ENCODE results near the gene CTNNA1.
A peak's percentile ranks its signal among the peaks of the same experiment; 100 is the strongest.

Gene CTNNA1

DNA sequence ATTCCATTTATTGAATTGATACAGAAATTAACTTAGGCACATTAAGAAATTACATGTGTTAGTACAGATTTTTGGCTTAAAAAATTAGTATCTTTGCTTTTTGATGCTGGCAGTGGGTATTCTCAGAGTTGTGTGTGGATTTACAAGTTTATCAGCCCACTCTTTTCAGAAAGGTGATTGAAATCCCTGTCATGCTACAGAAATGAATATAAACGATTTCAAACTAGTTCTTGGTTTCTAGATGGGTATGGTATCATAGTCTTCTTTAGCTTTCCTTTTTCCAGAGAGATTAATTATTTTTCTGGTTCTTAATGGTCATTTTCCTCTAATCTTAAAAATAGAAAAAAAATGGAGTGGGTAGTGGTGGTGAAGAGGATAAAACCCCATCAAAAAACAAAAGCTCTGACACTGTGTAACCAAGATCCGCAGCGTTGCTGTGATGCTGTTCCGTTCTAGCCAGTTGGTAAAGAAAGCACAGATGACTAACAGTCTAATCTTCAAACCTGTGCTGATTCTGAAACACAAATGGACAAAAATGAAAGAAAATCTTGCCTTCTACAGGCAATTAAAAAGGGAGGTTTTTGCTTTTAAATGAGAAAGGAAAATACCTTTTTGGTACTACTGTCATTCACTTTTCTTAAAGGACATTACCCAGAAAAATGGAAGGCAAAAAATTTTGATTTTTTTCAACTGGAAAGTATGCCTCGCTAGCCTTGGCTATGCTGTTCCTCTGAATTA lies 116.7 kb downstream of the CTNNA1 start:
- DNase-seq = no peak

DNA sequence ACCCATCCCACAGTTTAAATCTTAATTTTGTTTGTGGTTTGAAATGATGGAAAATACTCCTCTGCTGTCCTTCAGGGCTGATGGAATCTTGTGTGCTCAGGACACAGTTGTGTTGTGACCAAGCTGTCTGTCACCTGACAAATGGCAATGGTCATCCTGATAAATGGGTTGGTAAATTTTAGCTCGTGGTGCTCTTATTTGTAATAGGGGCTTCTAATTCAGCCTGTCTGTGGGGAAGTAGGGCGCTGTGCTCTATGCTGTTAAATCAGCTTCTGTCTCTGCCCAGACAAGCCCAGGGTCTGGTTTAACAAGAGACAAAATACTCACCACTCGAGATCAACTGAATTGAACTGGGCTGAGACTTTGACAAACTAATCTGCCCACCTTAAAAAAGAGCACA lies 117.4 kb downstream of the CTNNA1 start:
- no peak for DNase-seq

DNA sequence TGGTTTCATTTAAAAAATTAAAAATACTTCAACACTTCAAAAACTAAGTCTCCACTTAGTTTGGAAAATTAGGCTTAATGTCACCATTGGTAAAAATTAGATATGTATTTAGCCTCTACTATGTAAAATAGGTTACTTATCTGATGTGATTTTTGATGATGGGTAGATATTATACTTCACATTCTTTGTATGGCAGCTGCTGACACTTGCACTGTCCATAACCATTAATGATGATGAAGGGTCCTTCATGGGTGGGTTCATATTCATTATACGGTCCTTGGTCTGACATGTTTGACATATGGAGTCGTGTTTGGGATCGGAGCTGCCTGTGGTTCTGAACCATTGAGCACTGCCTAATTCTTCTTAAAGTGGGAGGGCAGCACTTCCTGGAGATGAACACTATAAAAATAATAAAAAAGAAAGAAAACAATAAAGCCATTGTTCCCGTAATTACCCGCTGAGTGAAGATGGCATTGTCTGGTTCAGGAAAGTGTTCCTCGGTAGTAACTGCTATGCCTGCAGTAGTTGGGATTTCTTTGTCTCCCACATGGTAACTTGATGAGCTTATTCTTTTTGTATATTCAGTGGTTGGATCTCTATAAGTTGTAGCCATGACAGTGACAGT lies 119.7 kb downstream of the CTNNA1 start:
- no peak for DNase-seq

DNA sequence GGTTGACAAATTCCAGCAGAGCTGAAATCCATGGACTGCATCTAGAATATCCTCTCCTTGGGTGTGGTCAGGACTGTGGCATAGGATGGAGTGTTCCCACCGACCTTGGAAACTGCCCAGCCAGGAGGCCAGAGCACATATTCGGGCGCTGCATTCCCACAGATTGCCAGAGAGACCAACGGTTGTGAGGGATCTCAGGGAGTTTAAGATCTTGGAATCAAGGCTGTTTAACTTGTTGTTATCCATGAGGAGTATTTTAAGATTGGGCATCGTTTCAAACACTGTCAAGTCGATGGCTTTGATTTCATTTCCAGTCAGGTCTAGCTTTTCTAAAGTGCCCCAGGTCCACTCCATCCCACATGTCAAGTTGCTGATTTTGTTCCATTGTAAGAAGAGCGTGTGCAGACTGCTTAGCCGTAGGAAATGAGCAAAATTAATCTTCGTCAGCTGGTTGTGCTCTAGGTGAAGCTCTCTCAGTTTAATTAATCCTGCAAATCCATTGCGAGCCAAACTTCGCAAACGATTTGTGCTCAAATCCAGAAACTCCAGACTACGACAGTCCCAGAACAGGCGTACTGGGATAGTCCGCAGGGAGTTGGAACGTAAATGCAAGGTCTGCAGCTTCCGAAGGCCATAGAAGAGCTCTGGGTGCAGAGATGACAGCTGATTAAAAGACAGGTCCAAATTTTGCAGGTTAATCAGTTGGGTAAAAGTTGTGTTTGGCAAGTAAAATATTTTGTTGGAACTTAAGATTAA lies 120.4 kb downstream of the CTNNA1 start:
- DNase-seq = no peak

DNA sequence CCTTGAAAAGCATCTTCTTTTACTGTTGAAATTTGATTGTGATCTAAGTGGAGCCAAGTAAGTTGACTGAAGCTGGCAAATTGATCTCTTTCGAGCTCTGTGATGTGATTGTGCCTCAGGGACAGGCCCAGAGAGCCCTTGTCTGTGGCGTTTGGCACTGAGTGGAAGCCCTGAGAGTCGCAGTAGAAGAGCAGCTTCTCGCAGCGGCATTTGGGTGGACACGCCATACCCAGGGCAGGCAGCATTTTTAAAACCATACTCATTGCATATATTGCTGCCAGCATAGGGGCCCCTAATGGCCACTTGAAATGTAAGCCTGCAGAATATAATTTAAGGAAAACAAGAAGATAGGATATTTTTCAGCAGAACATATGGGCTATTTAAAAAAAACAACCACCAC lies 121.0 kb downstream of the CTNNA1 start:
- DNase-seq = no peak

DNA sequence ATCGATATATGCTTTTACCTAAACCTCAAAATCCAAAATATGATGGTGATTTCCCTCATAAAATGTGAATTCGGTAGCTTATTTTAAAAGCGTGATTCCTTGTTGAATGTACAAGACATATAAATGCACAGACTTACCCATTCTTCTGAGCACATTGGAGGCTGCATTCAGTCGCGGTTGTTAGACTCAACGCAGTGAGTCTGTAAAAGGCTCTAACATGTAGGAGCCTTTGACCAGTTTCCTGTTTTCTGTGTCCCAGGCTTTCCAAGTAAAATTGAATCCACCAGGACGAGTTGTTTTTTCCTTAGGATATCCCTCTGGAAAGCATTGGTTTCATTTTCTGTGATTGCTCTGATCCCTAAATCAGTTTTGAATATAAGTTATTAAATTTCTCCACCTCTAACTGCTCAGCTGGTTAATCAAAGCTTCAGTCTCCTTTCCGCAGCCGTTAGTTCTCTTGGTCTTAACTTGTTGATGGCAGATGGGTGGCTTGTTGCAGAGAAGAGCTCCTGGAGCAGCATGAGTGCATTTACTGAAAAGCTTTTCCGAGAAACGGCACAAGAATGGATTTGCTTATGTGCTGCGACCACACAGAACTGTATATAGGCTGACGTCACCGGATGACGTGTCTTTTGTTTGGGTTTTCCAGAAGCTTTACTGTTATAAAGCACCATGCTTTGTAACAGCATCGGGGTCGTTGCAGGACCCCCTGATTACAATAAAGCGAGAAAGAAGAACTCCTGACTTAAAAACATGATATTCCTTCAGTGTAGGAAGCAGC lies 121.7 kb downstream of the CTNNA1 start, which contains the start of gene LRRTM2:
Gene LRRTM2 (minus strand): TSS at position 565 of the 781 bp plus-strand sequence. CDS start 424 bp downstream, at position 141.
- peak; percentile 27 for DNase-seq

DNA sequence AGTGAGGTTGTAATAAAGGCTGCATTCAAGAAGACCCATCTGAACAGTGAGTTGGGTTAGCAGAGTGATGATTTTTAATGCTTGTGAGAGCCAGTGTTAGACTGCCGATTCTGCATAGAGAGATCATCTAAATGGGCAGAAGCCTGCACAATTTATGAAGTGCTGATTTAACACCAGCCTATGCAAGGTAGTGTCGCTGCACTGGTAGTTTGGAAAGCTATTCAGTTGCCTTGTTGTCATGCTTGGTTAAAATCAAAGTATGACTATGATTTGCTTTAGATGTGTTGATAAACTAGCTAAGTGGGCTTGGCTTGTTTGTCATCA lies 122.3 kb downstream of the CTNNA1 start:
- DNase-seq = no peak

DNA sequence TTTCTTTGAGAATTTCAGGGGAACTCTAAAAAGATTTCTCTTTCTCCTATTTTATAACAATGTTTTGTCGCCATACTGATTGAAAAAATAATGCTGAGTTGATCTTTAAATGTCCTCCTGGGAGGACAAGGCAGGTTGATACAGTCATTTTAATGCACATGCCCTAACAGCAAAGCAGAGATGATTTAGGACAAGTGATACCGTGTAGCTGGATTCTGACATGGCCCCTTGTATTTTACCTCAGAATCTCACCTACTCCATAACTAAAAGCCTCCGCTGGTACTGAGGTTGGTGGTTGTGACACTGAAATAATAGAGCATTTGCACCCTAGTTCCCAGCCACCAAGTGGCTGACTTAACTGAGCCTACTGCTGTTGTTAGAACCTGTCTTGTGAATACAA lies 122.7 kb downstream of the CTNNA1 start:
- no peak for DNase-seq

DNA sequence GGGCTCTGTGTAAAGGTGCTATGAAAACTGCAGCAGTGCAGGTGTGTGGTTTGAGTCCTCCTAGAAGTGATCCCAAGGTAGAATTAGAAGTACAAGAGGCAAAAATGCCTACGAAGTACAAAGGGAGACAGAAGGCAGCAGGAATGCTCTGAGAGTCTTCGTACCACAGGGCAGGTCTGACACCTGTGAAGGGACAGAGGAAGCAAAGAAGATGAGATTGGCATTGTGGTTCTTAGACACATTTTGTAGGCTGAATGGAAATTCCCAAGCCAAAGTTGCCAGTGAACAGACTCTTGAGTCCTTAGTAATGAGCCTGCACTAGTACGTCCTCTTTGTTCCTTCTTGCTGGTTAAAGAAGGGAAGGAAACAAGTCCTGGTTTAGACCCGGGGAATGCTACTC lies 123.6 kb downstream of the CTNNA1 start:
- DNase-seq = no peak

DNA sequence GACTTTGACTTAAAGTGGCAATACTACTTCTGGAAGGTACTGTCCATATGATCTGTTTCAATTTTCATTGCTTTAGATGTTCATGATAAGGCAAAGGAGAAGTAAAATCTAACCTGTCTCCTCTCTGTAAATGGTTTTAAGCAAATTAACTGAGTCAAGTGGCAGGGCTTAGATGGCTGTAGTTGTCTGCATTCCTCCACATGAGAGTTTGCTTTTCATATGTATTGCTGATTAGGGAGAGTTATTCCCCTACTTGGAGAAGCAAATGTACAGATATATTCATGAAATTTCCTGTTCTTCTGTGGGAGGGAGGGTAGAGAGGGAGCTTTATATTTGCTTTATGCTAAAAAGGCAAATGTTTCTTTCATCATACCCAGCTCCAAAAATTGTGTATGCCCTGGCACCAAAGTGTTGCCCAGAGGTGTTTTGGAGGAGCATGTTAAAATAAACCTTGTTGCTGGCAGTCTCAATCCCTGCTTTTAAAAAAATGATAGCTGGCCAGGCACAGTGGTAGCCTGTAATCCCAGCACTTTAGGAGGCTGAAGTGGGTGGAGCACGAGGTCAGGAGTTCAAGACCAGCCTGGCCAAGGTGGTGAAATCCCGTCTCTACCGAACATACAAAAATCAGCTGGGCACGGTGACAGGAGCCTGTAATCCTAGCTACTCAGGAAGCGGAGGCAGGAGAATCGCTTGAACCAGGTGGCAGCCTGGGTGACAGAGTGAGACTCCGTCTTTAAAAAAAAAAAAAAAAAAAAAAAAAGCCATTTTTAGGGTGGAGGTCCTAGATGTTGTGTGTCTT lies 125.4 kb downstream of the CTNNA1 start:
- DNase-seq = no peak

DNA sequence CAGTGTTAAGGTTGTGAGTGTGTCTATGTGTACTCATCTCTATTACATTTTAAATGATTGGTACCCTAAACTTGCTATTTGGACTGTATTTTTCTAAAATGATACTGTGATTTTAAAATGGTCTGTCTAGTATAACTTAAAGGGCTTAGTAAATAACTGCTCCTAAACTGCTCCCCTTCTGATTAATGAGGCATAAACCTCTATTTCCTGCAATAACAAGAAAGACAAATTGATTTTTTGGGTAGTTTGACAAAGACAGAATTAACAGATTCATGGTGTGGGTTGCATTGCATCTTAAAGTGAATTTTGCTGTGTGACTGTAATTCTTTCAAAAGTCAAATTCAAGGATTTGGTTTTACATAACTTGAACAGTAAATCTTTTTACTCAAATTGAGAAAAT lies 130.0 kb downstream of the CTNNA1 start:
- DNase-seq = no peak

DNA sequence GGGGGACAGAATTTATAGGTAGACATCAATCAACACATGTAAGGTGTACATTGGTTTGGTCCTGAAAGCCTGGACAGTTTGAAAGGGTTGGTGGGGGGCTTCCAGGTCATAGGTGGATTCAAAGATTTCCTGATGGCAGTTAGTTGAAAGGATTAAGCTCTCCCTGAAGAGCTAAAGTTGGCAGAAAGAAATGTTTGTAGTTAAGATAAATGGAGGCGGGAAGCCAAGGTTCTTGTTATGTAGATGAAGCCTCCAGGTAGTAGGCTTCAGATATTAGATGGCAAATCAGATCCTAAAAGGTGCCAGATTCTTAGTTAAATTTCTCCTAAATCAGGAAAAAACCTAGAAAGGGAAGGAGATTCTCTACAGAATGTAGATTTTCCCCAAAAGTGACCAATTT lies 130.9 kb downstream of the CTNNA1 start:
- DNase-seq = no peak

DNA sequence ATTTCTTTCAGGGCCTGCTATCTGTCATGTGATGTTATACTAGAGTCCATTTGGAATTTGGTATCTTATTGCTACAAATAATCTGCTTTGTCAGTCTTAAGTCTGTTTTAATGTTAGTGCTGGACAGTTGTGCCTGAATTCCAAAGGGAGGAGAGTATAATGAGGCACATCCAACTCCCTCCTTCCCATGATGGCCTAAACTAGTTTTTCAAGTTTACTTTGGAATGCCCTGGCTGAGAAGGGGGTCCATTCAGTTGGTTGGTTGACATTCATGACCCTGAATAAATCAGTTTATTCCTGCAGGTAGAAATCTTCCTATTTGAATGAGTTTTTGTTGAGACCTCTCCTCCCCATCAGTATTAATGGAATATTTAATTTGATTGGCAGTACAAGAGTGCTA lies 131.3 kb downstream of the CTNNA1 start:
- no peak for DNase-seq

DNA sequence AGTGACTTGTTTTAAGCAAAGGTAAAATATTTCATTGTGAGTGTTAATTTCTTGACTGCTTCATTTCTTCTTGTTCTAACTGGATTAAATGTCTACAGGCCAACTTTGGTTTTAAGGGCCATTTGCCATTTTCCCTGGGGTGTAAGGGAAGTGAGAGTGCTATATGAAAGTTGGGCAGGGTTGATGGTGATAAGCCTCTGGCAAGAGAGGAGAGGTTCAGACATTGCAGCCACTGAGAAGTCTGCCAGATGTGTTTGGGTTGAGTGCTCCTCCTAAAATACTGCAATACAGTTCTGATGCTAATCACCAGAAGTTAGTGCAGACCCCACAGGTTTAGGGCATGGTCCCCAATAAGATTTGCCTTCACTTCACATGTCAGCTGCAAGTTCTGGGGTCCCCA lies 136.8 kb downstream of the CTNNA1 start:
- DNase-seq = no peak

DNA sequence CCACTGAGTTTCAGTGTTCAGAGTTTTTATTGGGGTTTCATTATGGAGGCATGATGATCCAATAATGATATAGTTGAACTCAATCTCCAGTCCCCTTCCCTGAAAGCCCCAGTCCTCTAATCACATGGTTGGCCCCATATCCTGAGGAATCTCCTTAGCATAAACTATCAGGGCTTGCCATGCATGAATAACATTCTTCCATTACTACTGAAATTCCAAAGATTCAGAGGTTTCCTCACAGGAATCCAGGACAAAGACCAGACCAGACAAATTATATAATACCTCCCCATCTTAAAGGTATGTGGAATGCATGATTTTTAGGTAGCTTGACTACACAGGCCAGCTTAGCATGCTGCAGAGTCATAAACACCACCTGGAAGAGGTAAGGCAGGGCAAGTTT lies 137.4 kb downstream of the CTNNA1 start:
- no peak for DNase-seq

DNA sequence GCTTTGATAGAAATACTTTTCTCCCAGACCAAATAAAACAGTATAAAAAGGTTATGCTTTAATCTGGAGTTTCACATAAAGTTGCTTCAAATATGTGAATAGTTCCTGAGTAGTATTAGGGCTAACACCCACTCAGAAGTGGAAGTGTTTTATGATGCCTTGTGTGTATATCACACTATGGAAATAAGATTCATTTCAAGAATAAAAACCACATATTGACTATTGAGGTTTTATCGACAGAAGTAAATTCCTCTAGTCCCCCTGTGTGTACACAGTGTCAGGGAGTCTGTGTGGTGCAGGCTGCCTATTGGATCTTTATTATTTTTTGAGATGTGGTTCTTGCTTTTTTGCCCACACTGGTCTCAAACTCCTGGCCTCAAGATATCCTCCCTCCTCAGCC lies 142.7 kb downstream of the CTNNA1 start:
- DNase-seq = no peak

DNA sequence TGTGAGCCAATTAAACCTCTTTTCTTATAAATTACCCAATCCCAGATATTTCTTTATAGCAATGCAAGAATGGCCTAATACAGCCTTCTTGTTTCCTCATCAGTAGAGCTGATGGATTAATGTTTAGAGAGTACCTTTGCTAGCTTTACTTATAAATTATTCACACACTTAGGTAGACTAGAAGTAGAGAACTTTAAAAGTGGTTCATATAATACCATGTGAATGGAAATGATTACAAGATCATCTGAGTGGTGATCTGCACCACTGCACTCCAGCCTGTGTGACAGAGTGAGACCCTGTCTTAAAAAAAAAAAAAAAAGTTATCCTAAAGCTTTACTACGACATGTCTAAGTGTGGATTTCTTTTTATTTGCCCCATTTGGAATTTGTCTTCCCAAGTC lies 145.1 kb downstream of the CTNNA1 start:
- DNase-seq = no peak

DNA sequence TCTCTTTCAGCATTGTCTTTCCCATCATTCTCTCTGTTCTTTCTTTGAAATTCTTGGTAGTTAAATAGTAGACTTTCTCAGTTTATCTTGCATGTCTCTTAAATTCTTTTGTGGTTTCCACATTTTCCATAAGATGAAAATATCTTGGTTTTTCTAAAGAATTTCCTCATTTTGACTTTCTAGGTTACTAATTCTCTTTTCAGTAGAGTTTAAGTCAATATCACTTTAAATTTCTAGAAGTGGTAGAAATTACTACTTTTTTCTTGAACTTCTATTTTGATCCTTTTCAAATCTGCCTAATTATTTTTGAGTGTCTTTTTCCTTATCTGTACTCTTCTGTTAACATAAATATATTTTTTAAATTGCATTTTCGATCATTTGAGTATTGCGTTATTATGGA lies 145.5 kb downstream of the CTNNA1 start:
- DNase-seq = no peak

DNA sequence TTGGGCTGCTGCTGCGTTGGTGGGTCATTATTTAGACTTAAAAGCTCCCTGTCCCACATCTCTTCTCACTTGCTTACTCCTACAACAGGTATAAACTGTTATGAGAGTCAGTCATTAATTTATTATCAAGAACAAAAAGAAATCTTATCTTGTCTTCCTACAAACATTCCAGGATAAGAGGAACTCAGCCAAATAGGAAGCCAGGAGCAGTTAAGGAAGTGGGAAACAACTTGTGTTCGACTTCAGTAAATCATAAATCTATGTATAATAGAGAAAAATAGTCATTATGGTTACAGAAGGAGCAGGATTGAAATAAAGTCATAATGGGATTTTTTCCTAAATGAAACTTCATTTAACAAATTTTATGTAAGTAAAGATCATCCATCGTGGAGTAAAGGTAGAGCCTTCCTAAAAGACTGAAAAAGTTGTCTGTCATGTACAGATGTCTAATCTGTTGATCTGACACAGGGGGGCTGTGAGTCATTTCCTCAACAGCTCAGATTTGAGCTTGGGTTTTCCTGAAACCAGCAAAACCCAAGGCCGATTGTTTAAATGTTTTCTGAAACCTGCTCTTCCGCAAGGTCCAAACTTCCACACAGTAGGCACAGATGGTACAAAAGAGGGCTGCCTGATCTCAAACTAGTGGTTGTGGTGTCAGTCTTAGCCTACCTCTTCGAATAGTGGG lies 147.2 kb downstream of the CTNNA1 start:
- no peak for DNase-seq

DNA sequence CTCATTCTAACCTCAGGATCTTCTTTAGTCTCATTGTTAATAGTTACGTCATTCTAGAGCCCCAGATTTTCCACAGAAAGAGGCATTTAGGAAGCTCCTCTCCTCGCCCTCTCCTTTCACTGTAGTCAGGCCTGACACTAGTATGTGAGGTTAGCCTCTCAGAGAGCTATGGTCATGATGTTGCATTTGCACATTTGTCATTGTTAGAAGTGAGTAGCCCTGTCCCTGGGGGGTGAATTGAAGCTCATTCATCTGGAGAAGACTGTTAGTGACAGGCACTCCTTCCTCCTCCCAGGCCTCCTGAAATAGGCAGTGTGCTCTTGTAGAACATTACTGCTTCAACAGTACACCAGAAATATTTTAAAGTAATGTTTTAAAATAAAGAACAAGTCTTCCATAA lies 148.5 kb downstream of the CTNNA1 start:
- DNase-seq = no peak

DNA sequence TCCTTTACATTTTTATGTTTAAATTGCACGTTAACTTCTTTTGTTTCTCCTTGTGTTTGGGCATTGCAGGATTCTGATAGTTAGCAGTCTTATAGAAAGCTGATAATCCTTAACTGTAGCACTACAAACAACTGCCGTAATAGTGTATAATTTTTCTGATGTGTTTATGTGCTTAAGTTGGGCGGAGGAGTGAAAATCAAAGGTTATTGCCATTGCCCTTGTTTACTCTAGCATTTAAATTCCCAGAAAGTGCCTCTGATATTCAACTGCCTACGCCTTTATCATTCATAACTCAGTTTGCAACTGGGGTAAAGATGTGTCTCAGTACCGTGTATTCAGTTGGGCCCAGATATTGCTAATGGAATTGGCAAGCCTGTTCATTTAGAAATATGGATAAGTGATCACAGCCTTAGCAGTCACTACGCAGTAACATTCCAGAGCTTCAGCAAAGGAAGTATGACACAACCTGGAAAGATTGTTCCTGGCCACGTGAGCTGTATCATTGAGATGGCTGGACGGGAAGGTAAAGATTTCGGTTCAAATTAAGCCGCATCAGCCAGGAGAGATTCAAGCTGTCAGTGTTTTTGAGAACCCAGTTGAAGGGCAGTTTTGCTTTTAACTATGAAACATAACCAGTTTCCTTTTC lies 150.0 kb downstream of the CTNNA1 start:
- no peak for DNase-seq
